WTC11 (cell line): Measurements from ENCODE around the gene TMC7. TPM values are rescaled to one million over a fixed set of nuclear protein-coding genes. Genes with fewer than 3 reads are reported as not detected.

Experiments used
- ATAC-seq: fragments of 200-7000 bp; cut with Tn5 transposase; 2 replicates; pipeline ENCODE4 v1.10.0; 2021; ENCODE audit warnings: mild to moderate bottlenecking, moderate library complexity
- CTCF ChIA-PET: fragments of 300-600 bp; sonication (Branson Sonifier 250); formaldehyde crosslinking; loops from one replicate; lab custom pipeline; 2021; ENCODE audit warnings: antibody characterized with exemption; lab: Charles Lee
- POLR2A ChIA-PET: fragments of 350-600 bp; sonication (Branson Sonifier 250); formaldehyde crosslinking; loops from one replicate; lab custom pipeline; 2021; ENCODE audit warnings: antibody characterized with exemption; lab: Charles Lee
- DNase-seq: peaks from one replicate; pipeline ENCODE4 v3.0.0; 2021; ENCODE audit warnings: low spot score
- H3K27ac Mint-ChIP-seq: 2 replicates; pipeline ENCODE4 v1.8.0; 2021; ENCODE audit warnings: mixed read lengths
- H3K27me3 Mint-ChIP-seq: 2 replicates; pipeline ENCODE4 v1.8.0; 2021; ENCODE audit warnings: low read depth, mild to moderate bottlenecking, moderate library complexity, mixed read lengths
- H3K36me3 Mint-ChIP-seq: 2 replicates; pipeline ENCODE4 v1.8.0; 2021; ENCODE audit warnings: mixed read lengths
- H3K4me1 Mint-ChIP-seq: 2 replicates; pipeline ENCODE4 v1.8.0; 2022; ENCODE audit warnings: mixed read lengths
- H3K4me3 Mint-ChIP-seq: 2 replicates; pipeline ENCODE4 v1.8.0; 2021; ENCODE audit warnings: mild to moderate bottlenecking, moderate library complexity, mixed read lengths
- H3K9me3 Mint-ChIP-seq: 2 replicates; pipeline ENCODE4 v1.8.0; 2021; ENCODE audit warnings: mixed read lengths
- ATF2 ChIP-seq: sonication (generic); formaldehyde crosslinking; IDR thresholded peaks from 2 replicates; pipeline ENCODE4 v1.8.1; 2022; ENCODE audit warnings: low read depth, missing genetic modification reagents, borderline replicate concordance
- ELF4 ChIP-seq: sonication (generic); formaldehyde crosslinking; IDR thresholded peaks from 2 replicates; pipeline ENCODE4 v1.8.1; 2022; ENCODE audit warnings: low read depth, mild to moderate bottlenecking, moderate library complexity, missing genetic modification reagents
- ETV6 ChIP-seq: sonication (generic); formaldehyde crosslinking; IDR thresholded peaks from 2 replicates; pipeline ENCODE4 v1.8.1; 2022; ENCODE audit warnings: mild to moderate bottlenecking, missing genetic modification reagents
- GABPB1 ChIP-seq: sonication (generic); formaldehyde crosslinking; IDR thresholded peaks from 2 replicates; pipeline ENCODE4 v1.8.1; 2023; ENCODE audit warnings: mild to moderate bottlenecking, missing genetic modification reagents
- GTF2I ChIP-seq: fragments of 250-450 bp; sonication (Bioruptor Pico); conservative IDR thresholded peaks from 2 replicates; pipeline ENCODE4 v1.4.0; 2021; ENCODE audit warnings: mild to moderate bottlenecking
- HMGXB4 ChIP-seq: sonication (generic); formaldehyde crosslinking; IDR thresholded peaks from 2 replicates; pipeline ENCODE4 v1.8.1; 2023; ENCODE audit warnings: mild to moderate bottlenecking, moderate library complexity, missing genetic modification reagents
- IRF1 ChIP-seq: sonication (generic); formaldehyde crosslinking; IDR thresholded peaks from 2 replicates; pipeline ENCODE4 v1.8.0; 2023; ENCODE audit warnings: missing genetic modification reagents
- KAT7 ChIP-seq: sonication (generic); formaldehyde crosslinking; IDR thresholded peaks from 2 replicates; pipeline ENCODE4 v1.8.1; 2023; ENCODE audit warnings: missing genetic modification reagents, mild to moderate bottlenecking, borderline replicate concordance
- NFE2L1 ChIP-seq: sonication (generic); formaldehyde crosslinking; IDR thresholded peaks from 2 replicates; pipeline ENCODE4 v1.8.1; 2023; ENCODE audit warnings: missing genetic modification reagents
- OVOL2 ChIP-seq: fragments of 250-450 bp; sonication (Bioruptor Pico); IDR thresholded peaks from 2 replicates; pipeline ENCODE4 v1.9.0; 2021; ENCODE audit warnings: mild to moderate bottlenecking, borderline replicate concordance
- RELA ChIP-seq: sonication (generic); formaldehyde crosslinking; IDR thresholded peaks from 2 replicates; pipeline ENCODE4 v1.8.1; 2022; ENCODE audit warnings: missing genetic modification reagents, mild to moderate bottlenecking, borderline replicate concordance
- SMAD3 ChIP-seq: sonication (generic); formaldehyde crosslinking; IDR thresholded peaks from 2 replicates; pipeline ENCODE4 v1.8.0; 2022; ENCODE audit warnings: missing genetic modification reagents, mild to moderate bottlenecking, borderline replicate concordance
- SMAD4 ChIP-seq: sonication (generic); formaldehyde crosslinking; IDR thresholded peaks from 2 replicates; pipeline ENCODE4 v1.8.0; 2022; ENCODE audit warnings: mild to moderate bottlenecking, missing genetic modification reagents
- TCF7 ChIP-seq: sonication (generic); formaldehyde crosslinking; IDR thresholded peaks from 2 replicates; pipeline ENCODE4 v1.8.0; 2022; ENCODE audit warnings: mild to moderate bottlenecking, low read depth, missing genetic modification reagents, moderate library complexity
- TP53 ChIP-seq: sonication (generic); formaldehyde crosslinking; IDR thresholded peaks from 2 replicates; pipeline ENCODE4 v1.8.1; 2023; ENCODE audit warnings: mild to moderate bottlenecking, missing genetic modification reagents
- USF2 ChIP-seq: sonication (generic); formaldehyde crosslinking; IDR thresholded peaks from 2 replicates; pipeline ENCODE4 v1.8.1; 2023; ENCODE audit warnings: mild to moderate bottlenecking, missing genetic modification reagents, moderate library complexity
- ZNF263 ChIP-seq: sonication (generic); formaldehyde crosslinking; IDR thresholded peaks from 2 replicates; pipeline ENCODE4 v1.8.1; 2022; ENCODE audit warnings: low read depth, mild to moderate bottlenecking, moderate library complexity, missing genetic modification reagents
- total RNA-seq: library from RNA; stranded (reverse); gene quantifications from 3 replicates; pipeline ENCODE4 v1.2.3, GENCODE V29; 2021
- TF ChIP-seq, protein P1 (sequence below): sonication (generic); formaldehyde crosslinking; IDR thresholded peaks from 2 replicates; pipeline ENCODE4 v1.8.1; 2023; ENCODE audit warnings: mild to moderate bottlenecking, missing genetic modification reagents
- TF ChIP-seq, protein P2 (sequence below): sonication (generic); formaldehyde crosslinking; IDR thresholded peaks from 2 replicates; pipeline ENCODE4 v1.8.1; 2022; ENCODE audit warnings: mild to moderate bottlenecking, moderate library complexity, missing genetic modification reagents
- TF ChIP-seq, protein P3 (sequence below): sonication (generic); formaldehyde crosslinking; IDR thresholded peaks from 2 replicates; pipeline ENCODE4 v1.8.1; 2023; ENCODE audit warnings: mild to moderate bottlenecking, missing genetic modification reagents

The TMC7 gene
- total RNA-seq, 1 experiment from 2014 or later: 2.5 TPM

DNA sequence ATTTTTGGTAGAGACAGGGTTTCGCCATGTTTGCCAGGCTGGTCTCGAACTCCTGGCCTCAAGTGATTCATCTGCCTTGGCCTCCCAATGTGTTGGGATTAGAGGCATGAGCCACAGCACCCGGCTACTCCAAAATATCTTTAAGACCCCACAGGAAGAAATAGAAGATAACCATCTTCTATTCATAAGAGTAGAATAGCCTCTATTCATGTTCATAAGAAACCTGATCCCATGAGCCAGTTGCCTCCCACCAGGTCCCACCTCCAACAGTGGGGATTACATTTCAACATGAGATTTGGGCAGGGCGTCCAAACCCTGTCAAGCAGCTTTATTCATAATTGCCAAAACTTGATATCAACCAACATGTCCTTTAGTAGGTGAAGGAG is 13.9 kb upstream of the TMC7 start:
- CTCF ChIA-PET: interaction anchor here (0.8 kb wide), 1 partner anchor 12 kb away, joined by 3 read pairs; no protein-coding TSS in a partner anchor
- H3K27ac Mint-ChIP-seq: no peak overlapping the region
- H3K4me3 Mint-ChIP-seq: no peak overlapping the region
- peaks cover 6% of the 10 kb centered on the region; the same call in 1 of the 2 replicates for H3K27me3 Mint-ChIP-seq
- H3K4me1 Mint-ChIP-seq: peaks cover 11% of the 10 kb centered on the region
- no peaks in the 10 kb centered on the region for H3K36me3 Mint-ChIP-seq
- no peak for DNase-seq
- POLR2A ChIA-PET: no interaction called here
- no peaks in the 10 kb centered on the region for H3K9me3 Mint-ChIP-seq
- ATAC-seq: no peak
- TF ChIP-seq ELF4 (CRISPR knock-in tag) (no peak), KAT7 (CRISPR knock-in tag) (no peak), NFE2L1 (no peak), SMAD3 (no peak), ZNF263 (no peak), OVOL2 (CRISPR knock-in tag) (no peak), ETV6 (CRISPR knock-in tag) (no peak), HMGXB4 (CRISPR knock-in tag) (no peak), RELA (no peak), GTF2I (CRISPR knock-in tag) (no peak), ATF2 (no peak), GABPB1 (CRISPR knock-in tag) (no peak), IRF1 (CRISPR knock-in tag) (no peak), TCF7 (CRISPR knock-in tag) (no peak)
- TF ChIP-seq, protein P1, sequence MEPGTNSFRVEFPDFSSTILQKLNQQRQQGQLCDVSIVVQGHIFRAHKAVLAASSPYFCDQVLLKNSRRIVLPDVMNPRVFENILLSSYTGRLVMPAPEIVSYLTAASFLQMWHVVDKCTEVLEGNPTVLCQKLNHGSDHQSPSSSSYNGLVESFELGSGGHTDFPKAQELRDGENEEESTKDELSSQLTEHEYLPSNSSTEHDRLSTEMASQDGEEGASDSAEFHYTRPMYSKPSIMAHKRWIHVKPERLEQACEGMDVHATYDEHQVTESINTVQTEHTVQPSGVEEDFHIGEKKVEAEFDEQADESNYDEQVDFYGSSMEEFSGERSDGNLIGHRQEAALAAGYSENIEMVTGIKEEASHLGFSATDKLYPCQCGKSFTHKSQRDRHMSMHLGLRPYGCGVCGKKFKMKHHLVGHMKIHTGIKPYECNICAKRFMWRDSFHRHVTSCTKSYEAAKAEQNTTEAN (CRISPR knock-in tag): no peak
- TF ChIP-seq, protein P2, sequence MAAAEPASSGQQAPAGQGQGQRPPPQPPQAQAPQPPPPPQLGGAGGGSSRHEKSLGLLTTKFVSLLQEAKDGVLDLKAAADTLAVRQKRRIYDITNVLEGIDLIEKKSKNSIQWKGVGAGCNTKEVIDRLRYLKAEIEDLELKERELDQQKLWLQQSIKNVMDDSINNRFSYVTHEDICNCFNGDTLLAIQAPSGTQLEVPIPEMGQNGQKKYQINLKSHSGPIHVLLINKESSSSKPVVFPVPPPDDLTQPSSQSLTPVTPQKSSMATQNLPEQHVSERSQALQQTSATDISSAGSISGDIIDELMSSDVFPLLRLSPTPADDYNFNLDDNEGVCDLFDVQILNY (CRISPR knock-in tag): no peak
- TF ChIP-seq, protein P3, sequence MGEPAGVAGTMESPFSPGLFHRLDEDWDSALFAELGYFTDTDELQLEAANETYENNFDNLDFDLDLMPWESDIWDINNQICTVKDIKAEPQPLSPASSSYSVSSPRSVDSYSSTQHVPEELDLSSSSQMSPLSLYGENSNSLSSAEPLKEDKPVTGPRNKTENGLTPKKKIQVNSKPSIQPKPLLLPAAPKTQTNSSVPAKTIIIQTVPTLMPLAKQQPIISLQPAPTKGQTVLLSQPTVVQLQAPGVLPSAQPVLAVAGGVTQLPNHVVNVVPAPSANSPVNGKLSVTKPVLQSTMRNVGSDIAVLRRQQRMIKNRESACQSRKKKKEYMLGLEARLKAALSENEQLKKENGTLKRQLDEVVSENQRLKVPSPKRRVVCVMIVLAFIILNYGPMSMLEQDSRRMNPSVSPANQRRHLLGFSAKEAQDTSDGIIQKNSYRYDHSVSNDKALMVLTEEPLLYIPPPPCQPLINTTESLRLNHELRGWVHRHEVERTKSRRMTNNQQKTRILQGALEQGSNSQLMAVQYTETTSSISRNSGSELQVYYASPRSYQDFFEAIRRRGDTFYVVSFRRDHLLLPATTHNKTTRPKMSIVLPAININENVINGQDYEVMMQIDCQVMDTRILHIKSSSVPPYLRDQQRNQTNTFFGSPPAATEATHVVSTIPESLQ (CRISPR knock-in tag): no peak

GRCh38 chr16:18975109-18975508 is 8.6 kb upstream of the TMC7 start:
- POLR2A ChIA-PET: interaction anchor here (0.6 kb wide), 1 partner anchor 681 kb away, joined by 9 read pairs; no protein-coding TSS in a partner anchor
- no peak for DNase-seq
- CTCF ChIA-PET: interaction anchor here (1.6 kb wide), 1 partner anchor 9 kb away, joined by 3 read pairs; the partner anchor contains the start of gene TMC7
- H3K4me1 Mint-ChIP-seq: no peaks in the 10 kb centered on the region
- no peak overlapping the region for H3K4me3 Mint-ChIP-seq
- H3K27me3 Mint-ChIP-seq: peaks cover 2% of the 10 kb centered on the region; the same call in 1 of the 2 replicates
- H3K36me3 Mint-ChIP-seq: no peaks in the 10 kb centered on the region
- peaks cover 3% of the 10 kb centered on the region; the same call in 1 of the 2 replicates for H3K9me3 Mint-ChIP-seq
- ATAC-seq: no peak
- peak overlapping the region; percentile 51; the same call in 1 of the 2 replicates for H3K27ac Mint-ChIP-seq
- TF ChIP-seq SMAD4 (no peak), TP53 (CRISPR knock-in tag) (no peak), ZNF263 (no peak), TCF7 (CRISPR knock-in tag) (no peak), SMAD3 (no peak), USF2 (CRISPR knock-in tag) (no peak), ETV6 (CRISPR knock-in tag) (no peak)
- TF ChIP-seq, protein P1 (CRISPR knock-in tag): no peak
